SH-SY5Y (cell line): Measurements from ENCODE around the gene BANF1.

Experiments
- GATA2 ChIP-seq: IDR thresholded peaks from 2 replicates; pipeline ENCODE4 v1.6.1; 2011; ENCODE audit warnings: mild to moderate bottlenecking, low read depth, low read length
- GATA3 ChIP-seq: IDR thresholded peaks from 2 replicates; pipeline ENCODE4 v1.6.1; 2011; ENCODE audit warnings: low read depth, mild to moderate bottlenecking, low read length, moderate library complexity

Gene BANF1

DNA sequence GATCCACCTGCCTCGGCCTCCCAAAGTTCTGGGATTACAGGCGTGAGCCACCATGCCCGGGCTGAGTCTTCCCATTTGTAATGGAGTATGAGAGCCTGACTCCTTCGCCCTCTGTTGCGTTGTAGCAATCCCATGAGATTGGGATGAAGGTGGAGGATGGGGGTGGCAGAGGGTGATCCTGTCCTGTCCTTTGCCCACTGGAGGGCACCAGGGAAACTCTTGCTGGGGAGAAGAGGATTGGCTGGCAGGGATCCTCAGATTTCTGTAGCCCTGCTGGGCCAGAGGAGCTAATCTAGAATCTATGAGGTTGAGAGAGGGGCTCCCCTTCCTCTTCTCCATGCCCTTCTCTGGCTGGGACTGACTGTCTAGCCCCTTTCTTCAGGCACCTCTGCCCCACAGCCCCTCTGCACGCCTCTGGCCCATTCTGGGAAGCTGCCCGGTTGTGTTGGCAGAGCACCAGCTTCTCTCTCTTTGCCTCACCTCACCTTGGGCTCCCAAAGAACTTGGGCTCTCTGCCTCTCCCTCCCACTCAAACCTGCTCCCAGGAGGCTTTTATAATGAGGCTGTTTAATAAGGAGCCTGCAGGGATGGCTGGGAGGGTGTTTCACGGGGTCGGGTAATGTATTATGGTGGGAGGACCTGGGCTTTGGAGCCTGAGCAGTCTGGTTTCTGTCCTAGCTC is 33.5 kb downstream of the BANF1 start:
- TF ChIP-seq GATA3: no peak
- no peak for TF ChIP-seq GATA2

DNA sequence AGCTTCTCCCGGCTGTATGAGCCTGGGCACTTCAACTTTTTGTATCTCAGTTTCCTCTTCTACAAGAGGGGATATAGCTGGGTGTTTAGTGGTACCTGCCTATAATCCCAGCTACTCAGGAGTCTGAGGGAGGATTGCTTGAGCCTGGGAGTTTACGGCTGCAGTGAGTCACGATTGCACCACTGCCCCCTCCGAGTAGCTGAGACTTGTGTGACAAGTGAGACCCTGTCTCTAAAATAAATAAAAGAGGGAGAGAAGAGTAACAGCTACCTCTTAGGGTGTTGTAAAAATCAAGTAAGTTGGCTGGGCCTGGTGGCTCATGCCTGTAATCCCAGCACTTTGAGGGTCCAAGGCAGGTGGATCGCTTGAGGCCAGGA is 34.0 kb downstream of the BANF1 start:
- TF ChIP-seq GATA3: no peak
- no peak for TF ChIP-seq GATA2

DNA sequence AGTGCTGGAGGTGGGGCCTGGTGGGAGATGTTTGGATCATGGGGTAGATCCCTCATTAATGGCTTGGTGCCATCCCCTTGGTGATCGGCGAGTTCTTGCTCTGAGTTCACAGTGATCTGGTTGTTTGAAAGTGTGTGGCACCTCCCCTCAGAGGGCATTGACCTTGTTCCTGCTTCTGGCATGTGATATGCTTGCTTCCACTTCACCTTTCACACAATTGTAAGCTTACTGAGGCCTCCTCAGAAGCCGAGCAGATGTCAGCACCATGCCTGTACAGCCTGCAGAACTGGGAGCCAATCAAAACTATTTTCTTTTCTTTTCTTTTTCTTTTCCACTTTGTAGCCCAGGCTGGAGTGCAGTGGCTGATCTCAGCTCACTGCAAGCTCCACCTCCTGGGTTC is 35.0 kb downstream of the BANF1 start:
- TF ChIP-seq GATA3 (no peak), GATA2 (no peak)

GRCh38 chr11:66039765-66040164 is 37.5 kb downstream of the BANF1 start:
- TF ChIP-seq GATA3: no peak
- no peak for TF ChIP-seq GATA2

DNA sequence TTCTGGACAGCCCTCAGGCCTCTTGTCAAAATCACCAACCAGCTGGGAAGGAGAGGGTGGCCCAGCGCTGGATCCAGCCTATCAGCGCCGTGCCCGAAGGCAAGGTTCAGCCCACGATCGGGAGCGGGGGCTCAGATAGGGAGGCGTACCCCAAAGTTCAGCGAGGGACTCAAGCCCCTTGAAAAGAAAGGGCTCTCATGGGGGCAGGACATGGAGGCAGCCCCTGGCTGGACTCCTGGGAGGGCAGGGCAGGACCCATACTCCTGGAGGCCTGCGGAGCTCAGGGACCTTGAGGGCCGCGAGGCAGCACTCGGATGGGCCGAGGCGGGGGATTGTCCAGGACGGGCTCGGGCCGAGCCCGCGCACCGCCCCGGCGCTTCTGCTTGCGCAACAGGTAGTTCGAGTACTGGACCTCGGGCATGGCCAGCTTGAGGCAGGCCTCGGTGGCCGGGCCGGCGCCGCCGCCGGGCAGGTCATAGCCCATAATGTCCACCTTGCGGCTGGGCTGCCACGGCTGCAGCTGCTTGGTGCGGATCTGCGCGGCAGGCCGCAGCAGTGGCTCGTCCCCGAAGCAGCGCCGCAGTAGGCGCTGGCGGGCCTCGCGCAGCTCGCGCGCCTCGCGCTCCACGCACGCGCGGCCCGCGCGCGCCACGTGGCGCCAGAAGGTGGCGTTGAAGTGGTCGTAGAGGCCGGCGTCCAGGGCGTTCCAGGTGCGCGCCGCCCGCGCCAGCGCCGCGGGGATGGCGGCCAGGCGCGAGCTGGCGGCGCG is 40.1 kb downstream of the BANF1 start:
- no peak for TF ChIP-seq GATA2
- TF ChIP-seq GATA3: no peak

DNA sequence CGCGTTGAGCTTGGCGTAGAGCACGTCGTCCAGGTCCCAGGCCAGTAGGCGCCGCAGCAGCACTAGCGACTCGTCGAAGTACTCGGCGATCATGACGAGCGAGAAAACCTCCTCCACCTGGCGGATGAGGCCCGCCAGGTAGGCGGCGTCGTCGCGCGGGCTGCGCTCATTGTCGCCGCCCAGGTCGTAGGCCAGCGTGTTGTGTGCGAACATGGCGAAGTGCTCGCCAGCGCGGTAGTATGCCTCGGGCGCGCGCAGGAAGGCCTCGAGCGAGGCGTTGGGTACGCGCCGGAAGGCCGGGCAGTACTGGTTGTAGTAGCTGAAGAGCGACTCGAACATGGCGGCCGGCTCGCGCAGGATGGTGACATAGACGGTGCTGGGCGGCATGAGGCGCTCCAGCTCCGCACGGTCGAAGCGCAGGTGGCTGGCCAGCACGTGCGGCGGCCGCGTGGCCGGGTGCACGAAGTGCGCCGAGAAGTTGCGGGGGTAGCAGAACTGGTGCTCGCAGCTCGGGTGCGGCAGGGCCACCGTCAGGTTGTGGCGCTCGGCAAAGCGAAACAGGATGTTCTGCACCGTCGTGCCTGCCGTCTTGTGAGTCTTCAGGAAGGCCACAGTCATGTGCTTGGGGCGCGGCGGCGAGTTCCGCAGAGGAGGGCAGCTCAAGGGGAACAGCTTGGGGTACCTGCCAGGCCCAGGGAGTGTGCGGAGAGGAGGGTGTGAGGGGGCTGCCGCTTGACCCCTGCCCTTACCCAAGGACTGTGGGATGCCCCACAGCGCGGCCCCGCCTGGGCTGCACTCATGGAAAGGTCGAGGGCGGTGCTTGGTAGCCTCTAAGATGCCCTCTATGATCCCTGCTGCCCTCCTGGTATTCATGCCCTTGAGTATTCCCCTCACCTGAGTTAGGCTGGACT is 40.9 kb downstream of the BANF1 start:
- TF ChIP-seq GATA3 (no peak), GATA2 (no peak)

GRCh38 chr11:66044757-66045156 is 42.5 kb downstream of the BANF1 start:
- TF ChIP-seq GATA2 (no peak), GATA3 (no peak)

GRCh38 chr11:66045177-66045639 is 42.9 kb downstream of the BANF1 start:
- no peak for TF ChIP-seq GATA2
- TF ChIP-seq GATA3: no peak

GRCh38 chr11:66046901-66047300 is 44.6 kb downstream of the BANF1 start:
- no peak for TF ChIP-seq GATA2
- no peak for TF ChIP-seq GATA3

GRCh38 chr11:66047541-66048365 is 45.5 kb downstream of the BANF1 start:
- TF ChIP-seq GATA3: no peak
- TF ChIP-seq GATA2: no peak

GRCh38 chr11:66048547-66049323 is 46.4 kb downstream of the BANF1 start, which contains the start of gene GAL3ST3:
GAL3ST3 (minus strand) TSS chr11:66049161; CDS start chr11:66045415, 3,746 bp downstream.
- TF ChIP-seq GATA3 (no peak), GATA2 (no peak)

DNA sequence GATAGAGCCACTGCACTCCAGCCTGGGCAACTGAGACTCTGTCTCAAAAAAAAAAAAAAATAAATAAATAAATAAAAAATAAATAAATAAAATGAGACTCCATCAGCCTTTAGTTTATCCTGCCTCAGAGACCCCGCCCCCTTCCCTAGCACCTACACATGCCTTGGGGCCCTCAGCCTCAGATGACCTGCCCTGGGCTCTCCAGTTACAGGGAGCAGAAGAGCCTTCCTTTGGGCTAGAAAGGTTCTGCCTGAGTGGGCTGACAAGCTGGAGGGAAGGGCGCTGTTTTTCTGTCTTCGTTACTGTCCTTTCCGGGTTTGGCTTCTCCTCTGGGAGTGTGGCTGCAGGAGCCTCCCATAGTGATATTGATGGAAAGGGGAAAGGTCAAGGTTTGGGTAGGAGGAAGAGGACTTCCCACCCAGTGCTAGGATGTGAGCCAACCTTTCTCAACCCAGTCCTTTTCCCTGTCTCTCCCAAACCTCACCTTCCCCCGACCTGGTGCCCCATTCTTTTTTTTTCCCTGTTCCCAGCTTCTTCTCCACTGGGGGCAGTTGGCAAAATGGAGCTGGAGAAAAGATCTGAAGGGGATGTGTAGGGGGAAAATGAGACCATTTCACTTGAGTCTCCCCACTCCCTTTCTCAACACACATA is 48.4 kb downstream of the BANF1 start:
- TF ChIP-seq GATA3: no peak
- no peak for TF ChIP-seq GATA2
